CD4-positive, alpha-beta memory T cell (primary cell): ENCODE results near the gene XAF1. TPM values are rescaled to one million over a fixed set of nuclear protein-coding genes. Genes with fewer than 3 reads are reported as not detected.

Experiments
- CTCF ChIA-PET: fragments of 350-600 bp; sonication (Branson Sonifier 250); formaldehyde crosslinking; loops from one replicate; lab custom pipeline; 2021; ENCODE audit warnings: inconsistent platforms; ENCODE audit not compliant: partially characterized antibody; lab: Charles Lee
- POLR2A ChIA-PET: fragments of 350-600 bp; sonication (Branson Sonifier 250); formaldehyde crosslinking; loops from one replicate; lab custom pipeline; 2021; ENCODE audit not compliant: partially characterized antibody; lab: Charles Lee
- DNase-seq, 5 donors: peaks; one replicate each; pipeline versions ENCODE4 v3.0.0 to v3.0.0-alpha.2; 2020 to 2022; ENCODE audit warnings: mixed read lengths in 1 of 5
- H3K27ac ChIP-seq: one replicate; pipeline ENCODE4 v1.7.0; 2013; ENCODE audit warnings: low read depth, low read length
- H3K27me3 ChIP-seq: 2 replicates; pipeline ENCODE4 v1.7.0; 2013; ENCODE audit warnings: mild to moderate bottlenecking, low read length, moderate library complexity; ENCODE audit not compliant: insufficient read depth
- H3K36me3 ChIP-seq: 2 replicates; pipeline ENCODE4 v1.7.0; 2013; ENCODE audit warnings: mild to moderate bottlenecking, low read length, moderate library complexity; ENCODE audit not compliant: insufficient read depth
- H3K4me1 ChIP-seq: 2 replicates; pipeline ENCODE4 v1.7.0; 2013; ENCODE audit warnings: mild to moderate bottlenecking, low read length, moderate library complexity; ENCODE audit not compliant: insufficient read depth
- H3K4me3 ChIP-seq, 2 donors: one replicate each; pipeline ENCODE4 v1.7.0; 2013; ENCODE audit warnings: low read length in 2 of 2, mild to moderate bottlenecking in 1 of 2
- H3K9me3 ChIP-seq, 2 donors: one replicate each; pipeline ENCODE4 v1.7.0; 2013; ENCODE audit warnings: low read length in 2 of 2, control low read depth in 1 of 2; ENCODE audit not compliant: control insufficient read depth in 1 of 2
- H3K27ac Mint-ChIP-seq, 7 donors: one replicate each; pipeline ENCODE4 v1.8.0; 2020 to 2021; ENCODE audit warnings: mixed read lengths in 7 of 7, mild to moderate bottlenecking in 6 of 7, inconsistent platforms in 3 of 7, moderate library complexity in 3 of 7
- H3K27me3 Mint-ChIP-seq, 2 donors: one replicate each; pipeline ENCODE4 v1.8.0; 2020 to 2021; ENCODE audit warnings: mixed read lengths in 2 of 2
- H3K36me3 Mint-ChIP-seq, 2 donors: one replicate each; pipeline ENCODE4 v1.8.0; 2020 to 2021; ENCODE audit warnings: mixed read lengths in 2 of 2, inconsistent platforms in 1 of 2, mild to moderate bottlenecking in 1 of 2
- H3K4me1 Mint-ChIP-seq, 4 donors: one replicate each; pipeline ENCODE4 v1.8.0; 2020 to 2021; ENCODE audit warnings: mixed read lengths in 4 of 4, mild to moderate bottlenecking in 1 of 4
- H3K4me3 Mint-ChIP-seq, 8 donors: one replicate each; pipeline ENCODE4 v1.8.0; 2020 to 2021; ENCODE audit warnings: mixed read lengths in 8 of 8, mild to moderate bottlenecking in 7 of 8, moderate library complexity in 6 of 8, inconsistent platforms in 3 of 8
- H3K9me3 Mint-ChIP-seq, 8 donors: one replicate each; pipeline ENCODE4 v1.8.0; 2020 to 2021; ENCODE audit warnings: mixed read lengths in 8 of 8, mild to moderate bottlenecking in 5 of 8, inconsistent platforms in 3 of 8, moderate library complexity in 1 of 8
- intact Hi-C: fragments of 100-400 bp; cut with micrococcal nuclease; formaldehyde crosslinking; loops from one replicate; pipeline ENCODE4 v1.15.1; 2023
- polyA plus RNA-seq, 2 donors: library from polyadenylated mRNA; unstranded; fragments of 300-500 nt; fragmentation: Illumina TruSeq; gene quantifications; one replicate each; pipeline ENCODE4 v1.2.3, GENCODE V29; 2021
- total RNA-seq, 2 experiments: library from RNA; stranded (reverse); gene quantifications; one replicate each; pipeline ENCODE4 v1.2.3, GENCODE V29; 2021

XAF1 gene
- total and polyA plus RNA-seq, 4 experiments from 2014 or later = 8.0 to 99.3 (median 67.5) TPM

DNA sequence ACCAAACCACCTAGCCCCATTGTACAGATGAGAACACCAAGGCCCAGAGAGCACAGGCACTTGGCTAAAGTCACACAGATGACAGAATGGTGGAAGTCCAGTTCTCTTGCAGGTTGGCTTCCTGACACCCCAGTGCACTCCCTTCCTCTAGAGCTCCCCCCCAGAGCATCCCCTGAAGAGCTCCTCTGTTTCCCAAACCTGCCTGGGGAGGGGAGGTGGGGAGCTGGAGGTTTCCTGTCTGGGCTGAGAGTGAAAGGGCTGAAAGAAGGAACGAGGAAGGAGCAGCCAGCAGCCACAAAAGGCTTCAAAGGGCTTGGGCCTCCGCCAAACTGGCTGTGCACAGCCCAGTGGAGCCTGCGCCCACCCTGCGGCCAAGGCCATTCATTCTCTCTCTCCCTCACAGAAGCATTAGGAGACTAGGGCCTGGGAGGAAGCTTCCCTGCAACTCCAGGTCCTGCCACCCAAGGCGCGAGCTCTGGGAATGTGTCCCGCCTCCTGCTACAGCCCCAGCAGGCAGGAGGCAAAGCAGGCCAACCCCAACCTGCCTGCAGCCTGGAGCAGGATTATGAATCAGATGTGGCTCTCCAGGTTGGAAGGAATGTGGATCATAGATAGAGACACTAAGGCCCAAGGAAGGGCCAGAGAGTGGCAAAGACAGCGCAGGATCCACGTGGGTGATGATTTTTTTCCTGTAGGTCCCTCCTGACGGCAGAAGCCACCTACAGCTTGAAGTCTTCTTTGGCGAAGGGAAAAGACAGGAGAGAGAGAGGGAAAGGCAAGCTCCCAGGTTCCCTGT, 43.6 kb upstream of the XAF1 start:
- CTCF ChIA-PET = no interaction called here
- Histone ChIP-seq H3K4me1 (peaks cover 8% of the 10 kb centered on the region), H3K4me3 (no peak overlapping the region), H3K36me3 (no peaks in the 10 kb centered on the region), H3K27me3 (peaks cover 4% of the 10 kb centered on the region), H3K9me3 (no peaks in the 10 kb centered on the region), H3K27ac (no peak overlapping the region)
- intact Hi-C loops = no loop called here
- peaks cover 10 to 20% (median 15%) of the 10 kb centered on the region in 4 donors for H3K4me1 Mint-ChIP-seq
- peaks cover 49 to 56% of the 10 kb centered on the region in 2 donors for H3K27me3 Mint-ChIP-seq
- H3K9me3 Mint-ChIP-seq = peaks cover 0 to 13% (median 4%) of the 10 kb centered on the region in 8 donors
- DNase-seq = no peak
- H3K4me3 Mint-ChIP-seq = peak overlapping the region in 4 of 8 donors; percentile 59 to 68 (median 62)
- POLR2A ChIA-PET = no interaction called here
- H3K27ac Mint-ChIP-seq = no peak overlapping the region
- peaks cover 0 to 3% of the 10 kb centered on the region in 2 donors for H3K36me3 Mint-ChIP-seq

DNA sequence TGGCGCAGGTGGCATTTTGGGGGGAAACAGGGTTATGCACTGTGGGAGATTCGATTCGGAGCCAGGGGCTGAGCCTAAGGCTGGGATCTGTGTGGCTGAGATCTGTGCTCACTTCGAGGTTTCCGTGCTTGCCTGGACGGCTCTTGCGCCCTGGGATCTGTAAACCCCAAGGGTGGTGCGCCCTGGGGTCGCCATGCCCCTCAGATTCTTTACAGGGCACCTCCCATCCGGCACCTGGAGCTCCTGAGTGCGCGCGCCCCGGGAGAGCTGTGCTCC, 43.1 kb upstream of the XAF1 start:
- ChIA-PET POLR2A (no interaction called here), CTCF (no interaction called here)
- Mint-ChIP-seq H3K4me1 (peaks cover 10 to 20% (median 15%) of the 10 kb centered on the region in 4 donors), H3K9me3 (peaks cover 0 to 14% (median 4%) of the 10 kb centered on the region in 8 donors), H3K4me3 (peak overlapping the region in 7 of 8 donors; percentile 17 to 73 (median 61)), H3K36me3 (peaks cover 0 to 3% of the 10 kb centered on the region in 2 donors), H3K27ac (no peak overlapping the region), H3K27me3 (peaks cover 47 to 57% of the 10 kb centered on the region in 2 donors)
- H3K4me1 ChIP-seq = peaks cover 8% of the 10 kb centered on the region
- intact Hi-C loops = no loop called here
- H3K36me3 ChIP-seq = no peaks in the 10 kb centered on the region
- DNase-seq = no peak
- no peak overlapping the region for H3K27ac ChIP-seq
- H3K27me3 ChIP-seq = peaks cover 4% of the 10 kb centered on the region
- H3K4me3 ChIP-seq = no peak overlapping the region
- H3K9me3 ChIP-seq = no peaks in the 10 kb centered on the region

- H3K9me3 Mint-ChIP-seq = peaks cover 0 to 14% (median 4%) of the 10 kb centered on the region in 8 donors
Measured at GRCh38 chr17:6713130-6713917, 42.5 kb upstream of the XAF1 start, which contains the start of gene SLC13A5. Gene SLC13A5 (minus strand): TSS chr17:6713369. CDS start chr17:6713333, 36 bp downstream.

GRCh38 chr17:6713918-6714271, 42.0 kb upstream of the XAF1 start:
- Mint-ChIP-seq H3K4me3 (peak overlapping the region in 6 of 8 donors; percentile 21 to 70 (median 42)), H3K9me3 (peaks cover 0 to 14% (median 4%) of the 10 kb centered on the region in 8 donors), H3K27ac (no peak overlapping the region), H3K4me1 (peaks cover 10 to 20% (median 15%) of the 10 kb centered on the region in 4 donors), H3K27me3 (peaks cover 43 to 53% of the 10 kb centered on the region in 2 donors), H3K36me3 (peaks cover 0 to 3% of the 10 kb centered on the region in 2 donors)
- no peak for DNase-seq
- H3K9me3 ChIP-seq = no peaks in the 10 kb centered on the region
- POLR2A ChIA-PET = no interaction called here
- peaks cover 8% of the 10 kb centered on the region for H3K4me1 ChIP-seq
- H3K27ac ChIP-seq = no peak overlapping the region
- intact Hi-C loops = no loop called here
- CTCF ChIA-PET = no interaction called here
- peaks cover 4% of the 10 kb centered on the region for H3K27me3 ChIP-seq
- no peaks in the 10 kb centered on the region for H3K36me3 ChIP-seq
- no peak overlapping the region for H3K4me3 ChIP-seq

More at GRCh38 chr17:6713130-6713917, 42.5 kb upstream of the XAF1 start, which contains the start of gene SLC13A5:
- Mint-ChIP-seq H3K4me1 (peaks cover 10 to 20% (median 15%) of the 10 kb centered on the region in 4 donors), H3K4me3 (peak within 1 kb of the TSS in 7 of 8 donors; percentile 21 to 73 (median 66)), H3K36me3 (peaks cover 0 to 3% of the 10 kb centered on the region in 2 donors), H3K27ac (no peak within 1 kb of the TSS), H3K27me3 (peaks cover 47 to 57% of the 10 kb centered on the region in 2 donors)
- ChIA-PET POLR2A (no interaction called here), CTCF (no interaction called here)
- intact Hi-C loops = no loop called here
- H3K9me3 ChIP-seq = no peaks in the 10 kb centered on the region
- peaks cover 8% of the 10 kb centered on the region for H3K4me1 ChIP-seq
- H3K4me3 ChIP-seq = no peak within 1 kb of the TSS
- no peak for DNase-seq
- H3K36me3 ChIP-seq = no peaks in the 10 kb centered on the region
- H3K27ac ChIP-seq = no peak within 1 kb of the TSS
- H3K27me3 ChIP-seq = peaks cover 4% of the 10 kb centered on the region

- H3K4me3 ChIP-seq = no peak overlapping the region
- Mint-ChIP-seq H3K27ac (no peak overlapping the region), H3K9me3 (peaks cover 0 to 14% (median 4%) of the 10 kb centered on the region in 8 donors), H3K4me1 (peaks cover 10 to 20% (median 15%) of the 10 kb centered on the region in 4 donors), H3K36me3 (peaks cover 0 to 3% of the 10 kb centered on the region in 2 donors), H3K4me3 (peak overlapping the region in 5 of 8 donors; percentile 21 to 72 (median 42)), H3K27me3 (peaks cover 43 to 55% of the 10 kb centered on the region in 2 donors)
- POLR2A ChIA-PET = interaction anchor here (0.7 kb wide), 1 partner anchor 40 kb away, joined by 3 read pairs; no protein-coding TSS in a partner anchor
- no peaks in the 10 kb centered on the region for H3K9me3 ChIP-seq
- peaks cover 8% of the 10 kb centered on the region for H3K4me1 ChIP-seq
- no peak for DNase-seq
- H3K27ac ChIP-seq = no peak overlapping the region
- CTCF ChIA-PET = no interaction called here
- H3K27me3 ChIP-seq = peaks cover 8% of the 10 kb centered on the region
- intact Hi-C loops = no loop called here
- no peaks in the 10 kb centered on the region for H3K36me3 ChIP-seq
Measured at GRCh38 chr17:6714315-6714874, 41.5 kb upstream of the XAF1 start.

DNA sequence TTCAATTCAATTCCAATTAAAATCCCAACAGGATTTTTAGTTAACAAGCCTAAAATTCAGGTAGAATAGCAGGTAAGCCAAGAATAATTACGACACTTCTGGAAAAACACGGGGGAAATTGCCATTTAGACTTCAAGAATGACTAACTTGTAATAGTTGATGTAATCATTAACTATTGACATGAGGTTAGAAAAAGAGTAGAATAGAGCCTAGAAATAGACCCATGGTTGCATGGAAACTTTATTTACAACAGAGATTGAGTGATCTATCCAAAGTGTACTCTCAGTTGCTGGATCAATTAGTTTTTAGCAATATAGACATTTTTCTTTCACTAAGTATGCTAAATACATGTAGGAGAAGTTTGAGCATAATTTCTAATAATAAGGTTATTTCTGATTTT, 39.1 kb upstream of the XAF1 start:
- CTCF ChIA-PET = no interaction called here
- Histone ChIP-seq H3K4me3 (no peak overlapping the region), H3K27me3 (peaks cover 9% of the 10 kb centered on the region), H3K27ac (no peak overlapping the region), H3K9me3 (no peaks in the 10 kb centered on the region), H3K4me1 (peaks cover 8% of the 10 kb centered on the region), H3K36me3 (no peaks in the 10 kb centered on the region)
- no peak for DNase-seq
- intact Hi-C loops = no loop called here
- H3K27ac Mint-ChIP-seq = no peak overlapping the region
- H3K36me3 Mint-ChIP-seq = peaks cover 0 to 3% of the 10 kb centered on the region in 2 donors
- H3K4me1 Mint-ChIP-seq = peaks cover 10 to 20% (median 15%) of the 10 kb centered on the region in 4 donors
- no peak overlapping the region for H3K4me3 Mint-ChIP-seq
- H3K9me3 Mint-ChIP-seq = peaks cover 0 to 14% (median 4%) of the 10 kb centered on the region in 8 donors
- POLR2A ChIA-PET = no interaction called here
- peaks cover 50 to 51% of the 10 kb centered on the region in 2 donors for H3K27me3 Mint-ChIP-seq

- Histone ChIP-seq H3K36me3 (no peaks in the 10 kb centered on the region), H3K27me3 (peaks cover 5% of the 10 kb centered on the region), H3K27ac (no peak overlapping the region), H3K4me1 (no peaks in the 10 kb centered on the region), H3K9me3 (no peaks in the 10 kb centered on the region), H3K4me3 (no peak overlapping the region)
- POLR2A ChIA-PET = no interaction called here
- no peak overlapping the region for H3K4me3 Mint-ChIP-seq
- no peak for DNase-seq
- no peak overlapping the region for H3K27ac Mint-ChIP-seq
- H3K9me3 Mint-ChIP-seq = peaks cover 0 to 6% (median 3%) of the 10 kb centered on the region in 8 donors
- H3K27me3 Mint-ChIP-seq = peaks cover 41 to 45% of the 10 kb centered on the region in 2 donors
- H3K36me3 Mint-ChIP-seq = no peaks in the 10 kb centered on the region
- H3K4me1 Mint-ChIP-seq = no peaks in the 10 kb centered on the region
- intact Hi-C loops = no loop called here
- CTCF ChIA-PET = no interaction called here
Measured at GRCh38 chr17:6721744-6722143, 34.1 kb upstream of the XAF1 start.
